ENCODE results near the gene SH2D2A.

Gene SH2D2A

GRCh38 chr1:156836892-156837291, 20.2 kb upstream of the SH2D2A start:
- Histone ChIP-seq H3K4me1 (ENCODE audit: control insufficient read depth, low read depth, low read length) (no peaks in the 10 kb centered on the region), H3K4me3 (ENCODE audit: low read length) (no peak overlapping the region), H3K36me3 (ENCODE audit: control insufficient read depth, low read depth, low read length) (no peaks in the 10 kb centered on the region), H3K9ac (ENCODE audit: low read length) (no peak overlapping the region), H3K27me3 (ENCODE audit: control insufficient read depth, insufficient read depth, low read length) (no peaks in the 10 kb centered on the region), H3K27ac (ENCODE audit: low read length) (no peak overlapping the region), H3K9me3 (ENCODE audit: control insufficient read depth, low read depth, low read length) (no peaks in the 10 kb centered on the region)

GRCh38 chr1:156836041-156836654, 19.5 kb upstream of the SH2D2A start:
- Histone ChIP-seq H3K27ac (ENCODE audit: low read length) (no peak overlapping the region), H3K4me3 (ENCODE audit: low read length) (no peak overlapping the region), H3K4me1 (ENCODE audit: control insufficient read depth, low read depth, low read length) (no peaks in the 10 kb centered on the region), H3K36me3 (ENCODE audit: control insufficient read depth, low read depth, low read length) (no peaks in the 10 kb centered on the region), H3K9me3 (ENCODE audit: control insufficient read depth, low read depth, low read length) (no peaks in the 10 kb centered on the region), H3K9ac (ENCODE audit: low read length) (no peak overlapping the region), H3K27me3 (ENCODE audit: control insufficient read depth, insufficient read depth, low read length) (peaks cover 4% of the 10 kb centered on the region)

GRCh38 chr1:156834322-156834721, 17.7 kb upstream of the SH2D2A start:
- Histone ChIP-seq H3K4me1 (ENCODE audit: control insufficient read depth, low read depth, low read length) (no peaks in the 10 kb centered on the region), H3K27me3 (ENCODE audit: control insufficient read depth, insufficient read depth, low read length) (peaks cover 4% of the 10 kb centered on the region), H3K4me3 (ENCODE audit: low read length) (no peak overlapping the region), H3K27ac (ENCODE audit: low read length) (no peak overlapping the region), H3K36me3 (ENCODE audit: control insufficient read depth, low read depth, low read length) (no peaks in the 10 kb centered on the region), H3K9ac (ENCODE audit: low read length) (no peak overlapping the region), H3K9me3 (ENCODE audit: control insufficient read depth, low read depth, low read length) (no peaks in the 10 kb centered on the region)

GRCh38 chr1:156833603-156834002, 17.0 kb upstream of the SH2D2A start:
- no peak overlapping the region for H3K9ac ChIP-seq (ENCODE audit: low read length)
- no peaks in the 10 kb centered on the region for H3K9me3 ChIP-seq (ENCODE audit: control insufficient read depth, low read depth, low read length)
- no peaks in the 10 kb centered on the region for H3K36me3 ChIP-seq (ENCODE audit: control insufficient read depth, low read depth, low read length)
- H3K4me3 ChIP-seq (ENCODE audit: low read length), result no peak overlapping the region
- H3K27ac ChIP-seq (ENCODE audit: low read length), result no peak overlapping the region
- no peaks in the 10 kb centered on the region for H3K4me1 ChIP-seq (ENCODE audit: control insufficient read depth, low read depth, low read length)
- H3K27me3 ChIP-seq (ENCODE audit: control insufficient read depth, insufficient read depth, low read length), result peaks cover 4% of the 10 kb centered on the region

- no peaks in the 10 kb centered on the region for H3K36me3 ChIP-seq (ENCODE audit: control insufficient read depth, low read depth, low read length)
- H3K27me3 ChIP-seq (ENCODE audit: control insufficient read depth, insufficient read depth, low read length), result peaks cover 4% of the 10 kb centered on the region
- no peak overlapping the region for H3K4me3 ChIP-seq (ENCODE audit: low read length)
- H3K9ac ChIP-seq (ENCODE audit: low read length), result no peak overlapping the region
- H3K9me3 ChIP-seq (ENCODE audit: control insufficient read depth, low read depth, low read length), result no peaks in the 10 kb centered on the region
- H3K27ac ChIP-seq (ENCODE audit: low read length), result no peak overlapping the region
- H3K4me1 ChIP-seq (ENCODE audit: control insufficient read depth, low read depth, low read length), result no peaks in the 10 kb centered on the region
These were observed 15.8 kb upstream of the SH2D2A start for GRCh38 chr1:156832434-156832833.

- Histone ChIP-seq H3K4me1 (ENCODE audit: control insufficient read depth, low read depth, low read length) (no peaks in the 10 kb centered on the region), H3K9me3 (ENCODE audit: control insufficient read depth, low read depth, low read length) (no peaks in the 10 kb centered on the region), H3K9ac (ENCODE audit: low read length) (no peak overlapping the region), H3K27me3 (ENCODE audit: control insufficient read depth, insufficient read depth, low read length) (peaks cover 4% of the 10 kb centered on the region), H3K4me3 (ENCODE audit: low read length) (no peak overlapping the region), H3K27ac (ENCODE audit: low read length) (no peak overlapping the region), H3K36me3 (ENCODE audit: control insufficient read depth, low read depth, low read length) (no peaks in the 10 kb centered on the region)
These were observed 11.9 kb upstream of the SH2D2A start for GRCh38 chr1:156828400-156829124.

GRCh38 chr1:156826630-156827029, 10.0 kb upstream of the SH2D2A start:
- Histone ChIP-seq H3K36me3 (ENCODE audit: control insufficient read depth, low read depth, low read length) (no peaks in the 10 kb centered on the region), H3K27me3 (ENCODE audit: control insufficient read depth, insufficient read depth, low read length) (peaks cover 2% of the 10 kb centered on the region), H3K9me3 (ENCODE audit: control insufficient read depth, low read depth, low read length) (no peaks in the 10 kb centered on the region), H3K9ac (ENCODE audit: low read length) (no peak overlapping the region), H3K4me3 (ENCODE audit: low read length) (no peak overlapping the region), H3K27ac (ENCODE audit: low read length) (no peak overlapping the region), H3K4me1 (ENCODE audit: control insufficient read depth, low read depth, low read length) (no peaks in the 10 kb centered on the region)

- H3K27ac ChIP-seq (ENCODE audit: low read length), result no peak overlapping the region
- H3K4me1 ChIP-seq (ENCODE audit: control insufficient read depth, low read depth, low read length), result no peaks in the 10 kb centered on the region
- H3K4me3 ChIP-seq (ENCODE audit: low read length), result no peak overlapping the region
- no peaks in the 10 kb centered on the region for H3K36me3 ChIP-seq (ENCODE audit: control insufficient read depth, low read depth, low read length)
- no peaks in the 10 kb centered on the region for H3K9me3 ChIP-seq (ENCODE audit: control insufficient read depth, low read depth, low read length)
- H3K27me3 ChIP-seq (ENCODE audit: control insufficient read depth, insufficient read depth, low read length), result peaks cover 4% of the 10 kb centered on the region
- no peak overlapping the region for H3K9ac ChIP-seq (ENCODE audit: low read length)
These were observed 6.7 kb upstream of the SH2D2A start for GRCh38 chr1:156823210-156823790.

GRCh38 chr1:156822680-156823079, 6.0 kb upstream of the SH2D2A start:
- peaks cover 4% of the 10 kb centered on the region for H3K27me3 ChIP-seq (ENCODE audit: control insufficient read depth, insufficient read depth, low read length)
- no peak overlapping the region for H3K9ac ChIP-seq (ENCODE audit: low read length)
- no peaks in the 10 kb centered on the region for H3K4me1 ChIP-seq (ENCODE audit: control insufficient read depth, low read depth, low read length)
- no peak overlapping the region for H3K27ac ChIP-seq (ENCODE audit: low read length)
- H3K4me3 ChIP-seq (ENCODE audit: low read length), result no peak overlapping the region
- H3K9me3 ChIP-seq (ENCODE audit: control insufficient read depth, low read depth, low read length), result no peaks in the 10 kb centered on the region
- H3K36me3 ChIP-seq (ENCODE audit: control insufficient read depth, low read depth, low read length), result no peaks in the 10 kb centered on the region

GRCh38 chr1:156821801-156822200, 5.2 kb upstream of the SH2D2A start:
- H3K27me3 ChIP-seq (ENCODE audit: control insufficient read depth, insufficient read depth, low read length), result peaks cover 4% of the 10 kb centered on the region
- H3K27ac ChIP-seq (ENCODE audit: low read length), result no peak overlapping the region
- H3K9me3 ChIP-seq (ENCODE audit: control insufficient read depth, low read depth, low read length), result no peaks in the 10 kb centered on the region
- H3K36me3 ChIP-seq (ENCODE audit: control insufficient read depth, low read depth, low read length), result no peaks in the 10 kb centered on the region
- no peak overlapping the region for H3K9ac ChIP-seq (ENCODE audit: low read length)
- no peaks in the 10 kb centered on the region for H3K4me1 ChIP-seq (ENCODE audit: control insufficient read depth, low read depth, low read length)
- no peak overlapping the region for H3K4me3 ChIP-seq (ENCODE audit: low read length)

GRCh38 chr1:156815961-156816422, 656 bp downstream of the SH2D2A start:
- Histone ChIP-seq H3K36me3 (ENCODE audit: control insufficient read depth, low read depth, low read length) (no peaks in the 10 kb centered on the region), H3K9me3 (ENCODE audit: control insufficient read depth, low read depth, low read length) (no peaks in the 10 kb centered on the region), H3K4me1 (ENCODE audit: control insufficient read depth, low read depth, low read length) (peaks cover 4% of the 10 kb centered on the region), H3K27ac (ENCODE audit: low read length) (no peak overlapping the region), H3K27me3 (ENCODE audit: control insufficient read depth, insufficient read depth, low read length) (peaks cover 41% of the 10 kb centered on the region), H3K9ac (ENCODE audit: low read length) (no peak overlapping the region), H3K4me3 (ENCODE audit: low read length) (no peak overlapping the region)

Data from iPS-18a (cell line).